B cell (primary cell): ENCODE measurements around the gene PLIN5.

ENCODE experiments used
- EZH2 ChIP-seq: IDR thresholded peaks from 2 replicates; pipeline ENCODE4 v1.6.1; 2012; ENCODE audit warnings: borderline replicate concordance, low read depth, mild to moderate bottlenecking, moderate library complexity, low read length; ENCODE audit not compliant: insufficient read depth, poor library complexity, severe bottlenecking
- TF ChIP-seq, protein P1 (sequence below): fragments of 200-600 bp; IDR thresholded peaks from one replicate; pipeline ENCODE4 v1.8.0; 2022; ENCODE audit warnings: antibody characterized with exemption, mild to moderate bottlenecking

DNA sequence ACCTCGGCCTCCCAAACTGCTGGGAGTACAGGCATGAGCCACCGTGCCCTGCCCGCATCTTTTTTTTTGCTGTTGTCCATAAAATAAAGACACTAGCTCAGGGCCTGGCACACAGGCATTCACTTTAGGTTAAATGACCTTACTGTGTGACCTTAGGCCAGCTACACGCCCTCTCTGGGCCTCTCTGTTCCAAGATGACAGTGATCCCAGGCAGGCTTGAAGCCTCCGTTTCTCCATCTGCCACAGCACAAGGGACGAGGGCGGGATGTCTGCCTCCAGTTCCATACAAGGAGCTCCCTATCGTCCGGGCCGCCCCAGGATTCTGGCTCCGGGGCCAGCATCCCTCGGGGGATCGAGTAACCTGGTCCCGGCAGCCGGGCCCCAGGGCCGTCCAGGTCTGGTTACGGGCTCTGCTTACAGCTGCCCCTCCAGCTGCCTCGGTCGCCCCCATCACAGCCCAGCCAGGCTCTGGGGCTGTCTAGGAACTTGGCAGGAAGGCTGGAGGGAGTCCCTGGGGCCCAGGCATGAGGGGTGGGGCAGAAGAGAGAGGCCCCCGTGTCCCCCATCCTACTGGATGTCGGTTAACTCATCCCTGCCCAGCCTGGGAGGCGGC is 36.4 kb upstream of the PLIN5 start:
- TF ChIP-seq, protein P1, sequence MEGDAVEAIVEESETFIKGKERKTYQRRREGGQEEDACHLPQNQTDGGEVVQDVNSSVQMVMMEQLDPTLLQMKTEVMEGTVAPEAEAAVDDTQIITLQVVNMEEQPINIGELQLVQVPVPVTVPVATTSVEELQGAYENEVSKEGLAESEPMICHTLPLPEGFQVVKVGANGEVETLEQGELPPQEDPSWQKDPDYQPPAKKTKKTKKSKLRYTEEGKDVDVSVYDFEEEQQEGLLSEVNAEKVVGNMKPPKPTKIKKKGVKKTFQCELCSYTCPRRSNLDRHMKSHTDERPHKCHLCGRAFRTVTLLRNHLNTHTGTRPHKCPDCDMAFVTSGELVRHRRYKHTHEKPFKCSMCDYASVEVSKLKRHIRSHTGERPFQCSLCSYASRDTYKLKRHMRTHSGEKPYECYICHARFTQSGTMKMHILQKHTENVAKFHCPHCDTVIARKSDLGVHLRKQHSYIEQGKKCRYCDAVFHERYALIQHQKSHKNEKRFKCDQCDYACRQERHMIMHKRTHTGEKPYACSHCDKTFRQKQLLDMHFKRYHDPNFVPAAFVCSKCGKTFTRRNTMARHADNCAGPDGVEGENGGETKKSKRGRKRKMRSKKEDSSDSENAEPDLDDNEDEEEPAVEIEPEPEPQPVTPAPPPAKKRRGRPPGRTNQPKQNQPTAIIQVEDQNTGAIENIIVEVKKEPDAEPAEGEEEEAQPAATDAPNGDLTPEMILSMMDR, result no peak
- TF ChIP-seq EZH2, result no peak
